RWPE2 (cell line): ENCODE results near the gene BROX.
"Not testable (repeated sequence)": the region's sequence is repeated elsewhere in the genome, so short reads cannot be mapped to it uniquely, and the experiment has no call there.

Source experiments
- ATAC-seq: fragments of 200-7000 bp; cut with Tn5 transposase; 3 replicates; pipeline ENCODE4 v1.9.1; 2021; ENCODE audit warnings: low read depth
- DNase-seq: peaks from one replicate; pipeline ENCODE4 v3.0.0-alpha.2; 2020; ENCODE audit warnings: low spot score
- H3K27ac ChIP-seq: fragments of 450-650 bp; 2 replicates; pipeline ENCODE4 v1.5.1; 2017; ENCODE audit warnings: mild to moderate bottlenecking; ENCODE audit not compliant: poor library complexity, severe bottlenecking
- H3K27me3 ChIP-seq: fragments of 250-450 bp; sonication (Bioruptor Pico); 2 replicates; pipeline ENCODE4 v1.5.1; 2021; ENCODE audit warnings: mild to moderate bottlenecking, moderate library complexity; ENCODE audit not compliant: insufficient read depth, poor library complexity, severe bottlenecking
- H3K36me3 ChIP-seq: fragments of 250-450 bp; sonication (Bioruptor Pico); 2 replicates; pipeline ENCODE4 v1.5.1; 2020; ENCODE audit warnings: low read depth, mild to moderate bottlenecking, moderate library complexity
- H3K4me1 ChIP-seq: fragments of 250-450 bp; sonication (Bioruptor Pico); 2 replicates; pipeline ENCODE4 v1.5.1; 2021; ENCODE audit warnings: mild to moderate bottlenecking, moderate library complexity; ENCODE audit not compliant: insufficient read depth, poor library complexity, severe bottlenecking
- H3K4me3 ChIP-seq: fragments of 250-450 bp; sonication (Bioruptor Pico); 2 replicates; pipeline ENCODE4 v1.5.1; 2021; ENCODE audit warnings: mild to moderate bottlenecking, moderate library complexity; ENCODE audit not compliant: severe bottlenecking
- H3K9me3 ChIP-seq: fragments of 250-450 bp; sonication (Bioruptor Pico); 2 replicates; pipeline ENCODE4 v1.5.1; 2021; ENCODE audit warnings: mild to moderate bottlenecking, moderate library complexity; ENCODE audit not compliant: severe bottlenecking
- TF ChIP-seq, protein P1 (sequence below): fragments of 450-650 bp; IDR thresholded peaks from one replicate; pipeline ENCODE4 v1.5.1; 2017; ENCODE audit warnings: mild to moderate bottlenecking, moderate library complexity; ENCODE audit not compliant: poor library complexity, severe bottlenecking

BROX gene

DNA sequence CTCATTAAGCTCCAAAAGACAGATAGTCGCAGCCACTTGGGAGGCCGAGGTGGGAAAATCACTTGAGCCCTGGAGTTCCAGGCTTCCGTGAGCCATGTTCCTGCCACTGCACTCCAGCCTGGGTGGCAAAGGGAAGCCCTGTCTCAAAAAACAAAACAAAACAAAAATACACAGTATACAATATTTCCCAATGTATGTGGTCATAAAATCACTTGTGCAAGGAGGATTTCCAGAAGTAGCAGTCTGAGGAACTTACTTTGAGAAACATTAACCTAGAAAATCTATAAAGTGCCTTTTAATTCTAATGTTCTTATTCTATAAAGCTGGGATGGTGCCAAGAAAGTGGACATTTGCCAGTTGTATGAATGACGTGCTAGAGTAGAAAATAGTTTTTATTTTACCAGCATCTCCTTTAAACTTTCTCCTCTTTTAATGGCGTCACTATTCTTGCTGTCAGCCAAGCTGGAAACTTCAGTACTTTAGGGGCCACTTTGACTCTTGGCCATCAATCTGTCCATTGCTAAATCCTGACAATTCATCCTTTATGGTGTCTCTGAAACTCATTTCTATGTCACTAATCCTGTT, 47.2 kb downstream of the BROX start:
- no peak overlapping the region for H3K27ac ChIP-seq
- ATAC-seq (no peak), DNase-seq (no peak)
- TF ChIP-seq, protein P1, sequence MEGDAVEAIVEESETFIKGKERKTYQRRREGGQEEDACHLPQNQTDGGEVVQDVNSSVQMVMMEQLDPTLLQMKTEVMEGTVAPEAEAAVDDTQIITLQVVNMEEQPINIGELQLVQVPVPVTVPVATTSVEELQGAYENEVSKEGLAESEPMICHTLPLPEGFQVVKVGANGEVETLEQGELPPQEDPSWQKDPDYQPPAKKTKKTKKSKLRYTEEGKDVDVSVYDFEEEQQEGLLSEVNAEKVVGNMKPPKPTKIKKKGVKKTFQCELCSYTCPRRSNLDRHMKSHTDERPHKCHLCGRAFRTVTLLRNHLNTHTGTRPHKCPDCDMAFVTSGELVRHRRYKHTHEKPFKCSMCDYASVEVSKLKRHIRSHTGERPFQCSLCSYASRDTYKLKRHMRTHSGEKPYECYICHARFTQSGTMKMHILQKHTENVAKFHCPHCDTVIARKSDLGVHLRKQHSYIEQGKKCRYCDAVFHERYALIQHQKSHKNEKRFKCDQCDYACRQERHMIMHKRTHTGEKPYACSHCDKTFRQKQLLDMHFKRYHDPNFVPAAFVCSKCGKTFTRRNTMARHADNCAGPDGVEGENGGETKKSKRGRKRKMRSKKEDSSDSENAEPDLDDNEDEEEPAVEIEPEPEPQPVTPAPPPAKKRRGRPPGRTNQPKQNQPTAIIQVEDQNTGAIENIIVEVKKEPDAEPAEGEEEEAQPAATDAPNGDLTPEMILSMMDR = no peak
- no peaks in the 10 kb centered on the region for H3K36me3 ChIP-seq
- no peak overlapping the region for H3K4me3 ChIP-seq
- no peaks in the 10 kb centered on the region for H3K9me3 ChIP-seq
- no peaks in the 10 kb centered on the region for H3K27me3 ChIP-seq
- H3K4me1 ChIP-seq = no peaks in the 10 kb centered on the region

DNA sequence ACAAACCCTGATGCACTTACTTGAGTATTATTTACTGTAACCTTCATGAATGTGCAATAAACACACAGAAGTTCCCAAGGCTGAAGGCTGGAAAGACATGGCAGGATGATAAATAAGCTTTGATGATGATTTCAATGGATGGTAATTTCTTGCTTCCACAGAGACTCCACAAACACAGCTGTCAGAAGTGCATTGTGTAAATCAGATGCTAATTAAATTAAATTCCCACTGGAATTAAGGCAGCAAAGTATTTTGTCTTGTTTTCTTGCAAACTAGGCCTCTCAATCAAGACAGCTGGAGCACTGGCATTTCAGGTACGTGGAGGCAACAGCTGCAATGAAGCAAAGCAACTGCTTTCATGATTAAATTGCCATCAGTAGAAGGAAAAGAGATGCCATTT, 48.7 kb downstream of the BROX start:
- Histone ChIP-seq H3K36me3 (no peaks in the 10 kb centered on the region), H3K9me3 (no peaks in the 10 kb centered on the region), H3K27me3 (no peaks in the 10 kb centered on the region), H3K4me1 (no peaks in the 10 kb centered on the region), H3K27ac (no peak overlapping the region), H3K4me3 (no peak overlapping the region)
- no peak for ATAC-seq
- TF ChIP-seq, protein P1 = no peak
- no peak for DNase-seq

DNA sequence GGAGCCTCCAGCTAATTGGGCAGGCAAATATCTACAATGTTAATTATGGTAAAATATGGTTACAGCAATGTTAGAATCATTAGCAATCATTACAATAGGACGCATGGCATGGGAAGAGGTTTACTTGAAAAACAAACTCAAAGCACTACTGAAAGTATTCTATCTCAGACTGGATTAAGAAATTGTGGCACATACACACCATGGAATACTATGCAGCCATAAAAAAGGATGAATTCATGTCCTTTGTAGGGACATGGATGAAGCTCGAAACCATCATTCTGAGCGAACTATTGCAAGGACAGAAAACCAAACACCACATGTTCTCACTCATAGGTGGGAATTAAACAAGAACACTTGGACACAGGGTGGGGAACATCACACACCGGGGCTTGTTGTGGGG, 49.8 kb downstream of the BROX start:
- not testable (repeated sequence) for H3K27ac ChIP-seq, ATAC-seq, DNase-seq, H3K27me3 ChIP-seq, H3K4me3 ChIP-seq, H3K4me1 ChIP-seq, H3K36me3 ChIP-seq, H3K9me3 ChIP-seq

DNA sequence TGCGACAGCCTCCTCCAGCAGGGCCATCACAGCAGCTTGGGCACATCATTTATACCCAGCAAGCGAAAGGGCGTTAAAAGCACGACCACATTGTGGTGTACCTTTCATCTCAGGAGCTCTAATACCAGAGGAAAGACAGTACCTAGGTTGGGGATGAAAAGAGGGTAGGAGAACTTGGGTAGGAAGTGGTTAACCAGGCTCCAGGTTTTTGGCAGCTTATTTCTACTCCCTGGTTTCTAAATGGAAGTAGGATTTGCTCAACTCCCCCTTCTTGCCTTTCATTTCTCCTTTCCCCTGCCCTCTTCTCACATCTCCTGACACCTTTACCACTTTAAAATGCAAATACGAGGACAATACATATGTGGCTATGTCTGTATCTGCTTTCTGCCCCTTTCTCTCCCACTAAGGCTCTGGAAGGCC, 54.8 kb downstream of the BROX start:
- ATAC-seq (no peak), DNase-seq (no peak)
- TF ChIP-seq, protein P1 = no peak

DNA sequence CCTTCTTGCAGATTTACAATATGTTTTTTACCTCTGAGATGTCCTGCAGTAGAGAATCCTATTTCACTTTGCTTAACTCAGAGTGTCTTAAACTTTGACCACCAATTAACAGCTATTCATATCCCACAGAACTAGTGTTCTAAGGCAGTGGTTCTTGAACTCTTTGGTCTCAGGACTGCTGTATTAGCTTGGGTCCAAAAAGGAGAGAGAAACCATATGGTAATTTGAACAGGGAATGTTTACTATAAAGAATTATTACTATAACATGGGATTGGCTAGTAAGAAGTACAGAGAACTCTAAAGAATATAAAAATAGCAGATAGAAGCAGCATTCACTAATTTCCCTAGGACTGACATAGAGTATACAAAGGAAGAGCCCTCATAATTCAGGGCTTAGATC, 56.2 kb downstream of the BROX start:
- TF ChIP-seq, protein P1 = no peak
- DNase-seq = no peak
- Histone ChIP-seq H3K4me1 (no peaks in the 10 kb centered on the region), H3K36me3 (no peaks in the 10 kb centered on the region), H3K27ac (no peak overlapping the region), H3K4me3 (no peak overlapping the region), H3K9me3 (no peaks in the 10 kb centered on the region), H3K27me3 (no peaks in the 10 kb centered on the region)
- ATAC-seq = no peak

More for the DNA sequence above, 54.8 kb downstream of the BROX start:
- H3K4me3 ChIP-seq = no peak overlapping the region
- H3K36me3 ChIP-seq = no peaks in the 10 kb centered on the region
- no peaks in the 10 kb centered on the region for H3K27me3 ChIP-seq
- no peaks in the 10 kb centered on the region for H3K4me1 ChIP-seq
- no peaks in the 10 kb centered on the region for H3K9me3 ChIP-seq
- no peak overlapping the region for H3K27ac ChIP-seq
